Left lung (tissue), 10 donors: ENCODE results near the gene B3GNT7. TPM values are rescaled to one million over a fixed set of nuclear protein-coding genes. Genes with fewer than 3 reads are reported as not detected.

ENCODE experiments used
- ATAC-seq: fragments of 200-7000 bp; cut with Tn5 transposase; one replicate; pipeline ENCODE4 v1.9.1; 2020; ENCODE audit warnings: moderate library complexity
- DNase-seq, 4 donors: peaks; one replicate each; pipeline ENCODE4 v3.0.0-alpha.2; 2013 to 2020
- H3K27ac ChIP-seq, 2 donors: fragments of 200-600 bp; sonication (generic) in 1 of 2; one replicate each; pipeline versions ENCODE4 v1.5.0 to v1.8.0; 2020 to 2021
- H3K27me3 ChIP-seq, 2 donors: fragments of 200-600 bp; sonication (generic) in 1 of 2; one replicate each; pipeline versions ENCODE4 v1.5.0 to v1.8.0; 2020 to 2021
- H3K36me3 ChIP-seq, 2 donors: fragments of 200-600 bp; sonication (generic) in 1 of 2; one replicate each; pipeline versions ENCODE4 v1.5.0 to v1.8.0; 2020 to 2021
- H3K4me1 ChIP-seq, 2 donors: fragments of 200-600 bp; one replicate each; pipeline ENCODE4 v1.8.0; 2021
- H3K4me3 ChIP-seq, 2 donors: fragments of 200-600 bp; sonication (generic) in 1 of 2; one replicate each; pipeline versions ENCODE4 v1.5.0 to v1.8.0; 2020 to 2021; ENCODE audit warnings: mild to moderate bottlenecking in 1 of 2
- H3K9me3 ChIP-seq, 2 donors: fragments of 200-600 bp; sonication (generic) in 1 of 2; one replicate each; pipeline versions ENCODE4 v1.5.0 to v1.8.0; 2020 to 2021
- intact Hi-C, 2 donors: fragments of 100-400 bp; cut with DNase I; formaldehyde crosslinking; loops; one replicate each; pipeline versions ENCODE4 v1.11.2 to v1.14.2; 2022
- polyA plus RNA-seq, 6 donors: library from polyadenylated mRNA; unstranded; fragments of 120-200 nt; gene quantifications; one replicate each; pipeline ENCODE4 v1.2.1, GENCODE V29; 2013; ENCODE audit not compliant: insufficient read length in 6 of 6
- total RNA-seq, 2 donors: library from RNA; stranded (reverse); fragmentation: NEBNext Ultra II Directional; extraction: Animal tissue kit (Norgen Biotek cat#: 25700); gene quantifications; one replicate each; pipeline ENCODE4 v1.2.1, GENCODE V29; 2021
- TF ChIP-seq, protein P1 (sequence below), 2 donors: fragments of 200-600 bp; sonication (generic) in 1 of 2; IDR thresholded peaks; one replicate each; pipeline versions ENCODE4 v1.5.0 to v1.8.0; 2021; ENCODE audit warnings: antibody characterized with exemption in 2 of 2
- donor health status: DM: no; HTN: yes; CAD: no.
- donor health status: DM: no; HTN: no; CAD: no.

The B3GNT7 gene
- total and polyA plus RNA-seq, 8 donors, result 2.4 to 107 (median 4.3) TPM

DNA sequence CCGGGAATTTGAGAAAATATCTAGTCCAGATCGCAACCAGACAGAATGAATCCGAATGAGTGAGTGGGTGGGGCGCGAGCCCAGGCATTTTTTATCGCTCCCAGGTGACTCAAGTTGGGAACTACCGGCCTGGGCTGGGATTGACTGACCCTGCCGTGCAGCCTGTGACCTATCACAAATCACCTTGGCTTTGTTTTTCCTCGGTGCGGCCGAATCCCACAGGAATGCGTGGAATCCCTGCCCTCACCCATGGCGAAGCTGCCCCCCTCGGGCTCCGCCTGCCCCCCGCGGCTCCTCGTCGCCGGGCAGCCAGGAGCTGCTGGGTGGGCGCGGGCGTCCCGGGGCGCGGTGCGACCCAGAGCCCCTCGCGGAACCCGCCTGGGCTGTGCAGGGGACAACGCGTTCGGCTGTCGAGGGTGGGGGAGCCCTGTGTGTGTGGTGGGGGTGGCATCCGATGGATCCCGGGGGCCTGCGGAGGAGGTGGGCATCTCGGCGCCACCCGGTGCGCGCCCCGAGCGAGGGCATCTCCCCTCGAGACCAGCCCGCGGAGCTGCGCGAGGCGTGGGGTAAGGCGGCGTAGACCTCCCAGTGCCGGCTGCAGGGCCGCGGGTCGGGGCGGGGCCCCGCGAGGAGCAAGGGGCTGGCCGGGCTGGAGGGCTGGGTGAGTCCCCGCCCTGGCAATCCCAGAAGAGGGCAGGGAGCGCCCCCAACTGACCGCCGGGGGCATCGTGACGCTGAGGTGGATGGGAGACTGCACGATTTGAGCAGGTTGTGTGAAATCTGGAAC lies 16.5 kb downstream of the B3GNT7 start:
- peaks cover 0 to 4% of the 10 kb centered on the region in 2 donors for H3K9me3 ChIP-seq
- TF ChIP-seq, protein P1, sequence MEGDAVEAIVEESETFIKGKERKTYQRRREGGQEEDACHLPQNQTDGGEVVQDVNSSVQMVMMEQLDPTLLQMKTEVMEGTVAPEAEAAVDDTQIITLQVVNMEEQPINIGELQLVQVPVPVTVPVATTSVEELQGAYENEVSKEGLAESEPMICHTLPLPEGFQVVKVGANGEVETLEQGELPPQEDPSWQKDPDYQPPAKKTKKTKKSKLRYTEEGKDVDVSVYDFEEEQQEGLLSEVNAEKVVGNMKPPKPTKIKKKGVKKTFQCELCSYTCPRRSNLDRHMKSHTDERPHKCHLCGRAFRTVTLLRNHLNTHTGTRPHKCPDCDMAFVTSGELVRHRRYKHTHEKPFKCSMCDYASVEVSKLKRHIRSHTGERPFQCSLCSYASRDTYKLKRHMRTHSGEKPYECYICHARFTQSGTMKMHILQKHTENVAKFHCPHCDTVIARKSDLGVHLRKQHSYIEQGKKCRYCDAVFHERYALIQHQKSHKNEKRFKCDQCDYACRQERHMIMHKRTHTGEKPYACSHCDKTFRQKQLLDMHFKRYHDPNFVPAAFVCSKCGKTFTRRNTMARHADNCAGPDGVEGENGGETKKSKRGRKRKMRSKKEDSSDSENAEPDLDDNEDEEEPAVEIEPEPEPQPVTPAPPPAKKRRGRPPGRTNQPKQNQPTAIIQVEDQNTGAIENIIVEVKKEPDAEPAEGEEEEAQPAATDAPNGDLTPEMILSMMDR (IDR thresholded peaks at IDR 0.05), result peak; percentile 70 to 84
- peak overlapping the region; percentile 41 to 49 for H3K4me3 ChIP-seq
- peaks cover 0 to 48% of the 10 kb centered on the region in 2 donors for H3K27me3 ChIP-seq
- ATAC-seq (peak; percentile 99), DNase-seq (peak; percentile 76 to 94 (median 88))
- no peak overlapping the region for H3K27ac ChIP-seq
- H3K4me1 ChIP-seq, result peaks cover 5 to 9% of the 10 kb centered on the region in 2 donors
- intact Hi-C loops, result loop anchor here in 1 of 2 donors (10.0 kb wide), 2 partner anchors 177 to 307 kb away; no protein-coding TSS in a partner anchor
- H3K36me3 ChIP-seq, result no peaks in the 10 kb centered on the region

- Histone ChIP-seq H3K36me3 (no peaks in the 10 kb centered on the region), H3K27ac (no peak overlapping the region), H3K9me3 (peaks cover 0 to 4% of the 10 kb centered on the region in 2 donors), H3K4me3 (peak overlapping the region; percentile 41 to 49), H3K27me3 (peaks cover 0 to 48% of the 10 kb centered on the region in 2 donors), H3K4me1 (peaks cover 5 to 9% of the 10 kb centered on the region in 2 donors)
- intact Hi-C loops, result loop anchor here in 1 of 2 donors (10.0 kb wide), 2 partner anchors 178 to 308 kb away; no protein-coding TSS in a partner anchor
- DNase-seq (no peak), ATAC-seq (no peak)
- TF ChIP-seq, protein P1 (IDR thresholded peaks at IDR 0.05), result no peak
Observed at GRCh38 chr2:231412618-231412963, 17.1 kb downstream of the B3GNT7 start.

- peaks cover 5 to 9% of the 10 kb centered on the region in 2 donors for H3K4me1 ChIP-seq
- ATAC-seq, result no peak
- intact Hi-C loops, result loop anchor here in 1 of 2 donors (10.0 kb wide), 2 partner anchors 179 to 309 kb away; no protein-coding TSS in a partner anchor
Observed at GRCh38 chr2:231413456-231413855, 17.9 kb downstream of the B3GNT7 start.

DNA sequence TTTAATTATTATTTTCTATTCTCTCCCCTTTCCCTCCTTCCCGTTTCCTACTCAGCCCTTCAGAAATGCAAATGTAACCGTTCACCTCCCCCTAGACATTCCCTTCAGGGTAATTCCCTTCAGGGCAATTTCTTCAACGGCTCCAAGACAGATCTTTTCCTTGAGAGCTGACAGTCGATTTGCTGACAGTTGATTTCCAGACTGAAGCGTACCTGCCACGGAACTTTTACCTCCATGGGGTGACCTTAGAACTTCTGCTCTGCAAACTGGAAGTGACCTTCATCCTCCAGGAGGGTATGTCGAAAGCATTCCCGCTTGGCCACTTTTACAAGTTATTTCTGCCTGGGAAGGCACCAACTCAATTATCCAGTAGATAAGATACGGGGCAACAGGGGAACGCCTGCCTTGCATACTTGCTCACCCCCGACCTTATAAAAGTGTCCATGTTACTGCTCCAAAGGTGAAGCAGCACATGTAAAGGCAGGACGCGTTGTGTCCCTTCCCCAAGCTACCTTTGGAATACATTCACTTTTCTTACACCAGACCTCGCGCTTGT lies 18.5 kb downstream of the B3GNT7 start:
- Histone ChIP-seq H3K36me3 (no peaks in the 10 kb centered on the region), H3K4me3 (no peak overlapping the region), H3K9me3 (peaks cover 0 to 4% of the 10 kb centered on the region in 2 donors), H3K27me3 (peaks cover 0 to 54% of the 10 kb centered on the region in 2 donors), H3K4me1 (peaks cover 5 to 9% of the 10 kb centered on the region in 2 donors), H3K27ac (no peak overlapping the region)
- TF ChIP-seq, protein P1 (IDR thresholded peaks at IDR 0.05), result no peak
- intact Hi-C loops, result loop anchor here in 1 of 2 donors (10.0 kb wide), 2 partner anchors 179 to 309 kb away; no protein-coding TSS in a partner anchor
- DNase-seq (no peak), ATAC-seq (no peak)

More at GRCh38 chr2:231413456-231413855, 17.9 kb downstream of the B3GNT7 start:
- TF ChIP-seq, protein P1 (IDR thresholded peaks at IDR 0.05), result no peak
- Histone ChIP-seq H3K27ac (no peak overlapping the region), H3K27me3 (peaks cover 0 to 48% of the 10 kb centered on the region in 2 donors), H3K4me3 (no peak overlapping the region), H3K36me3 (no peaks in the 10 kb centered on the region), H3K9me3 (peaks cover 0 to 4% of the 10 kb centered on the region in 2 donors)
- DNase-seq, result no peak

GRCh38 chr2:231415029-231415428 lies 19.5 kb downstream of the B3GNT7 start:
- TF ChIP-seq, protein P1 (IDR thresholded peaks at IDR 0.05), result no peak
- Histone ChIP-seq H3K36me3 (no peaks in the 10 kb centered on the region), H3K27ac (no peak overlapping the region), H3K27me3 (peaks cover 0 to 56% of the 10 kb centered on the region in 2 donors), H3K4me3 (no peak overlapping the region), H3K4me1 (peaks cover 5 to 9% of the 10 kb centered on the region in 2 donors), H3K9me3 (peaks cover 0 to 4% of the 10 kb centered on the region in 2 donors)
- ATAC-seq (no peak), DNase-seq (no peak)
- intact Hi-C loops, result loop anchor here in 1 of 2 donors (10.0 kb wide), 2 partner anchors 180 to 310 kb away; no protein-coding TSS in a partner anchor
